HUES48 (cell line): ENCODE results near the gene SUMO2.
A peak's percentile ranks its signal among the peaks of the same experiment; 100 is the strongest.
"Not testable (repeated sequence)": the region's sequence is repeated elsewhere in the genome, so short reads cannot be mapped to it uniquely, and the experiment has no call there.

Source experiments
- H3K27ac ChIP-seq: one replicate; pipeline ENCODE4 v1.7.0; 2013; ENCODE audit warnings: low read depth, low read length, inconsistent platforms
- H3K27me3 ChIP-seq: 2 replicates; pipeline ENCODE4 v1.6.1; 2013; ENCODE audit warnings: mild to moderate bottlenecking, low read length; ENCODE audit not compliant: control insufficient read depth, insufficient read depth
- H3K36me3 ChIP-seq: 2 replicates; pipeline ENCODE4 v1.6.1; 2013; ENCODE audit warnings: low read length; ENCODE audit not compliant: control insufficient read depth, insufficient read depth
- H3K4me1 ChIP-seq: 2 replicates; pipeline ENCODE4 v1.6.1; 2013; ENCODE audit warnings: mild to moderate bottlenecking, low read length; ENCODE audit not compliant: control insufficient read depth, insufficient read depth
- H3K4me3 ChIP-seq: 2 replicates; pipeline ENCODE4 v1.5.1; 2013; ENCODE audit warnings: mild to moderate bottlenecking, low read depth, low read length
- H3K9ac ChIP-seq: 2 replicates; pipeline ENCODE4 v1.6.1; 2013; ENCODE audit warnings: mild to moderate bottlenecking, low read depth, low read length, moderate library complexity
- H3K9me3 ChIP-seq: 2 replicates; pipeline ENCODE4 v1.6.1; 2013; ENCODE audit warnings: low read length; ENCODE audit not compliant: control insufficient read depth, insufficient read depth

SUMO2 gene

DNA sequence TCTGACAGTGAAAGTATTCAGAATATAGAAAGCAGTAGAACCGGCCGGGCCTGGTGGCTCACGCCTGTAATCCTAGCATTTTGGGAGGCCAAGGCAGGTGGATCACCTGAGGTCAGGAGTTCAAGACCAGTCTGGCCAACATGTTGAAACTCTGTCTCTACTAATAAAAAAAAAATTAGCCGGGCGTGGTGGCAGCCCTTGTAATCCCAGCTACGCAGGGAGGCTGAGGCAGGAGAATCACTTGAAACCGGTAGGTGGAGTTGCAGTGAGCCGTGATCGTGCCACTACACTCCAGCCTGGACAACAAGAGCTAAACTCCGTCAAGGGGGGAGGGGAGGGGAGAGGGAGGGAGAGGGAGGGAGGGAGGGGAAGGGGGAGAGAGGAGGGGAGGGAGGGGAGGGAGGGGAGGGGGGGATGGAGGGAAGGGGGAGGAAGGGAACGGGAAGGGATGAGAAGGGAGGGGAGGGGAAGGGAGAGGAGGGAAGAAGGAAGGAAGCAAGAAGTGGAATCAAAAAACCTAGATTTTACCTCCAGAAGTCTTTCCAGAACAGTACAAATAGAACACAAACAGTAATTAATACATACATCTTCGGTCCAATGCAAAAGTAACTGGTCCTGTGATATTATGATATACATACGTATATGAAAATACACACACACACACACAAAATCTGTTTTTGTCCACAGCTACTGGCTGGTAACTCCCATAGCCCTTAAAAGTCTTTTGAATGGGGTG lies 40.4 kb downstream of the SUMO2 start:
- Histone ChIP-seq H3K27me3 (no peaks in the 10 kb centered on the region), H3K4me1 (no peaks in the 10 kb centered on the region), H3K4me3 (no peak overlapping the region), H3K36me3 (peaks cover 92% of the 10 kb centered on the region), H3K27ac (no peak overlapping the region), H3K9me3 (no peaks in the 10 kb centered on the region), H3K9ac (no peak overlapping the region)

DNA sequence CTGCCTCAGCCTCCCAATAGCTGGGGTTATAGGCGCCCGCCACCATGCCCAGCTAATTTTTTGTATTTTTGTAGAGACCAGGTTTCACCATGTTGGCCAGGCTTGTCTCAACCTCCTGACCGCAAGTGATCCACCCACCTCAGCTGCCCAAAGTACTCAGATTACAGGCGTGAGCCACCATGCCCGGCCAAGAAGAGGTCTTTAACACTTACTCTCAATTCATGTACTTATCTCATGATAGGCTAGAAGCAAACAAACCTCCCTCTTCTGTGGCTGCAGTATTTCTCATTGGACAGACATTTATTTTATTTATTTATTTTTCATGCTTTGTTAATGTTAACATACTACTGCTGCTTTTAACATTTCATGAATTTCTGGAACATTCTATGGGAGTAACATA lies 44.2 kb downstream of the SUMO2 start:
- no peaks in the 10 kb centered on the region for H3K27me3 ChIP-seq
- H3K27ac ChIP-seq, result no peak overlapping the region
- no peak overlapping the region for H3K4me3 ChIP-seq
- peaks cover 81% of the 10 kb centered on the region for H3K36me3 ChIP-seq
- H3K9ac ChIP-seq, result no peak overlapping the region
- H3K9me3 ChIP-seq, result no peaks in the 10 kb centered on the region
- no peaks in the 10 kb centered on the region for H3K4me1 ChIP-seq

DNA sequence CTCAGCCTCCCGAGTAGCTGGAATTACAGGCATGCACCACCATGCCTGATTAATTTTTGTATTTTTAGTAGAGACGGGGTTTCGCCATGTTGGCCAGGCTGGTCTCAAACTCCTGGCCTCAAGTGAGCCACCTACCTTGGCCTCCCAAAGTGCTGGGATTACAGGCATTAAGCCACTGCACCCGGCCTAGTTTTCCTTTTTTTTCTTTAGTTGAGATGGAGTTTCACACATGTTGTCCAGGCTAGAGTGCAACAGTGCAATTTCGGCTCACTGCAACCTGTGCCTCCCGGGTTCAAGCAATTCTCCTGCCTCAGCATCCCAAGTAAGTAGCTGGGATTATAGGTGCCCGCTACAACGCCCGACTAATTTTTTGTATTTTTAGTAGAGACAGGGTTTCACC lies 45.0 kb downstream of the SUMO2 start:
- H3K27me3 ChIP-seq, H3K4me3 ChIP-seq, H3K4me1 ChIP-seq, H3K9me3 ChIP-seq, H3K9ac ChIP-seq, H3K27ac ChIP-seq: not testable (repeated sequence)
- peaks cover 74% of the 10 kb centered on the region for H3K36me3 ChIP-seq

GRCh38 chr17:75135946-75136345 lies 46.8 kb downstream of the SUMO2 start:
- Histone ChIP-seq H3K9ac (no peak overlapping the region), H3K27ac (no peak overlapping the region), H3K4me3 (no peak overlapping the region), H3K9me3 (no peaks in the 10 kb centered on the region), H3K4me1 (no peaks in the 10 kb centered on the region), H3K27me3 (no peaks in the 10 kb centered on the region), H3K36me3 (peaks cover 58% of the 10 kb centered on the region)

DNA sequence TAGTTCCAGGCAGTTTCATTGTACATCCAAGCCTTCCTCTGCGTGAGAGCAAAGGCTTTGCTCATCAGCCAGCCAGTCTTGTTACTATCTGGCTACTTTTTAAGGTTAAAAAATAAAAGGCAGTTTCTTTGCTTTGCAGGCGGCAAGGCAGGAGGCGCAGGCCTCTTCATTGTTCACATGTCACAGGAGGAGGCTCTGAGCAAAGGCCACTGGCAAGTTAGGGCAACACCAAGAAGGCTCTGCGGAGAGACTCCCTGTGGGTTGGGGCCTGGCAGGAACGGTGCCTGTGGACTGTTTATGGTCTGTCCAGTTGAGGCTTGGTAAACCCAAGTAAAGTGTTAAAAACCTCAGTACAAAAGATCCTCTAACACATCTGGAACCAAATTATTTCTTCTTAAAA lies 47.3 kb downstream of the SUMO2 start:
- H3K4me3 ChIP-seq, result no peak overlapping the region
- H3K4me1 ChIP-seq, result peaks cover 2% of the 10 kb centered on the region
- H3K27ac ChIP-seq, result peak overlapping the region; percentile 21
- H3K9me3 ChIP-seq, result no peaks in the 10 kb centered on the region
- peaks cover 53% of the 10 kb centered on the region for H3K36me3 ChIP-seq
- H3K27me3 ChIP-seq, result no peaks in the 10 kb centered on the region
- no peak overlapping the region for H3K9ac ChIP-seq

GRCh38 chr17:75133607-75134347 lies 49.0 kb downstream of the SUMO2 start:
- not testable (repeated sequence) for H3K27ac ChIP-seq, H3K27me3 ChIP-seq, H3K4me3 ChIP-seq, H3K4me1 ChIP-seq, H3K9ac ChIP-seq, H3K9me3 ChIP-seq
- peaks cover 53% of the 10 kb centered on the region for H3K36me3 ChIP-seq

- no peaks in the 10 kb centered on the region for H3K27me3 ChIP-seq
- no peak overlapping the region for H3K9ac ChIP-seq
- H3K4me3 ChIP-seq, result no peak overlapping the region
- no peaks in the 10 kb centered on the region for H3K9me3 ChIP-seq
- H3K36me3 ChIP-seq, result peaks cover 45% of the 10 kb centered on the region
- H3K4me1 ChIP-seq, result peaks cover 4% of the 10 kb centered on the region
- peak overlapping the region; percentile 35 for H3K27ac ChIP-seq
These were observed 49.8 kb downstream of the SUMO2 start for GRCh38 chr17:75133001-75133400.

- Histone ChIP-seq H3K27ac (peak overlapping the region; percentile 95), H3K36me3 (peaks cover 44% of the 10 kb centered on the region), H3K9ac (peak overlapping the region; percentile 87), H3K4me3 (peak overlapping the region; percentile 86)
- not testable (repeated sequence) for H3K9me3 ChIP-seq, H3K27me3 ChIP-seq, H3K4me1 ChIP-seq
These were observed 50.5 kb downstream of the SUMO2 start for GRCh38 chr17:75132018-75133000.

GRCh38 chr17:75131278-75132017 lies 51.3 kb downstream of the SUMO2 start, which contains the start of gene NT5C:
Gene NT5C (minus strand): TSS chr17:75131742. CDS start chr17:75131707, 35 bp downstream.
- peaks cover 35% of the 10 kb centered on the region for H3K36me3 ChIP-seq
- peak within 1 kb of the TSS; percentile 86 for H3K4me3 ChIP-seq
- peak within 1 kb of the TSS; percentile 87 for H3K9ac ChIP-seq
- peaks cover 4% of the 10 kb centered on the region for H3K4me1 ChIP-seq
- no peaks in the 10 kb centered on the region for H3K27me3 ChIP-seq
- no peaks in the 10 kb centered on the region for H3K9me3 ChIP-seq
- peak within 1 kb of the TSS; percentile 95 for H3K27ac ChIP-seq

DNA sequence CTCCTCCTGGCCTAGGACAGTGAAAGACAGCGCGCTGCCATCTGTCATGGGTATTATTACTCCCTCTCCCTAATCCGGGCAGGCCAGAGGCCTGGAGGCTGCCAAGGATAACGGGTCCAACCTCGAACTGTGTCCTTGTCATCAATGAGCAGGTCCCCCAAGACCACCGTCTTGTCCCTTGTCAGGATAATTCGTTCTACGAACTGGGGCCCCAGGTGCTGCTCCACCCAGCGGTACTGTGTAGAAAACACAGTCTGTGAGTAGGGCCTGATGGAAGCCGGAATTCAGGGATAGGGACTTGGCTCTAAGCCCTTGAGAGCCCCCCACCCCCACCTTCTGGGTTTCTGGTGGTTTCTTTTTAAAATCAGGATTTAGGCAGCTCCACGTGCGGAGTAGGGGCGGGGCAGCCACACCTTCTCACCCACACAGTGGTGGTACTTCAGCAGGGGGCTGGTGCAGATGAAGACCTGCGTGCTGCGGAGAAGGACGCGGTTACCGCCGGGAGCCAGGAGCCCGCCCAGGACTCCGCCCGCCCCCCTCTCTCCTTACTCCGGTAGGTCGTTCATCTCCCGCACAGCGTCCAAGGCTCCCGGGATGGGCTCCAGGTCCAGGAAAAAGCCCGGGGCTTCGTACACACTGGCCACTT lies 52.0 kb downstream of the SUMO2 start:
- Histone ChIP-seq H3K27ac (peak overlapping the region; percentile 95), H3K4me3 (peak overlapping the region; percentile 86), H3K4me1 (peaks cover 4% of the 10 kb centered on the region), H3K27me3 (no peaks in the 10 kb centered on the region), H3K9ac (peak overlapping the region; percentile 87), H3K36me3 (peaks cover 28% of the 10 kb centered on the region), H3K9me3 (no peaks in the 10 kb centered on the region)
